CD4-positive, alpha-beta T cell (primary cell): ENCODE results near the gene CPAMD8. TPM values are rescaled to one million over a fixed set of nuclear protein-coding genes. Genes with fewer than 3 reads are reported as not detected.

ENCODE experiments used
- ATAC-seq: fragments of 200-7000 bp; cut with Tn5 transposase; one replicate; pipeline ENCODE4 v1.10.0; 2022; ENCODE audit warnings: mild to moderate bottlenecking; ENCODE audit not compliant: poor library complexity
- CTCF ChIA-PET: fragments of 350-600 bp; sonication (Branson Sonifier 250); formaldehyde crosslinking; loops from one replicate; lab custom pipeline; 2021; ENCODE audit warnings: antibody characterized with exemption, inconsistent platforms; lab: Charles Lee
- POLR2A ChIA-PET: fragments of 350-600 bp; sonication (Branson Sonifier 250); formaldehyde crosslinking; loops from one replicate; lab custom pipeline; 2021; ENCODE audit warnings: antibody characterized with exemption, inconsistent platforms; lab: Charles Lee
- DNase-seq, 14 experiments: peaks; one replicate each; pipeline ENCODE4 v3.0.0-alpha.2; 2013 to 2020; ENCODE audit warnings: mixed read lengths in 2 of 14
- H3K27ac ChIP-seq, 2 donors: one replicate each; pipeline versions ENCODE4 v1.5.1 to v1.7.0; 2013; ENCODE audit warnings: low read length in 2 of 2, low read depth in 1 of 2, mild to moderate bottlenecking in 1 of 2
- H3K27me3 ChIP-seq, 2 experiments: 1 replicate in 1 of 2; 2 replicates in 1 of 2; pipeline versions ENCODE4 v1.6.1 to v1.7.0; 2013; ENCODE audit warnings: low read length in 2 of 2, control low read depth in 1 of 2, mild to moderate bottlenecking in 1 of 2, moderate library complexity in 1 of 2; ENCODE audit not compliant: insufficient read depth in 2 of 2, control insufficient read depth in 1 of 2
- H3K36me3 ChIP-seq: one replicate; pipeline ENCODE4 v1.6.1; 2013; ENCODE audit warnings: low read length, control low read depth; ENCODE audit not compliant: insufficient read depth
- H3K4me1 ChIP-seq: one replicate; pipeline ENCODE4 v1.6.1; 2013; ENCODE audit warnings: low read length, control low read depth; ENCODE audit not compliant: insufficient read depth
- H3K4me3 ChIP-seq: one replicate; pipeline ENCODE4 v1.5.1; 2013; ENCODE audit warnings: mild to moderate bottlenecking, low read length, moderate library complexity
- H3K9me3 ChIP-seq, 2 experiments: 1 replicate in 1 of 2; 2 replicates in 1 of 2; pipeline versions ENCODE4 v1.6.1 to v1.7.0; 2013; ENCODE audit warnings: low read length in 2 of 2, mild to moderate bottlenecking in 2 of 2, control low read depth in 1 of 2, moderate library complexity in 1 of 2; ENCODE audit not compliant: control insufficient read depth in 1 of 2, insufficient read depth in 1 of 2
- H3K27ac Mint-ChIP-seq: one replicate; pipeline ENCODE4 v1.8.0; 2020; ENCODE audit warnings: mixed read lengths
- H3K27me3 Mint-ChIP-seq: one replicate; pipeline ENCODE4 v1.8.0; 2021; ENCODE audit warnings: mixed read lengths
- H3K36me3 Mint-ChIP-seq: one replicate; pipeline ENCODE4 v1.8.0; 2021; ENCODE audit warnings: low read depth, mixed read lengths
- H3K4me1 Mint-ChIP-seq: one replicate; pipeline ENCODE4 v1.8.0; 2021; ENCODE audit warnings: low read depth, mixed read lengths
- H3K4me3 Mint-ChIP-seq: one replicate; pipeline ENCODE4 v1.8.0; 2020; ENCODE audit warnings: mild to moderate bottlenecking, mixed read lengths
- H3K9me3 Mint-ChIP-seq: one replicate; pipeline ENCODE4 v1.8.0; 2020; ENCODE audit warnings: mixed read lengths
- intact Hi-C, 2 experiments: fragments of 100-400 bp; cut with DNase I in 1 of 2; cut with micrococcal nuclease in 1 of 2; formaldehyde crosslinking; loops; one replicate each; pipeline versions ENCODE4 v1.15.1 to v1.9.0; 2023 to 2025; cut with DNase I, micrococcal nuclease
- total RNA-seq, 174 experiments: library from RNA in 2 of 174; stranded (reverse) in 2 of 174; gene quantifications; one replicate each; pipeline ENCODE4 v1.2.3 and lab custom pipeline; 2021 to 2026
- TF ChIP-seq, protein P1 (sequence below): fragments of 200-600 bp; IDR thresholded peaks from one replicate; pipeline ENCODE4 v1.8.0; 2022; ENCODE audit warnings: antibody characterized with exemption, mild to moderate bottlenecking

CPAMD8 gene
- total RNA-seq, 2 experiments from 2014 or later = 0.05 to 0.34 TPM

DNA sequence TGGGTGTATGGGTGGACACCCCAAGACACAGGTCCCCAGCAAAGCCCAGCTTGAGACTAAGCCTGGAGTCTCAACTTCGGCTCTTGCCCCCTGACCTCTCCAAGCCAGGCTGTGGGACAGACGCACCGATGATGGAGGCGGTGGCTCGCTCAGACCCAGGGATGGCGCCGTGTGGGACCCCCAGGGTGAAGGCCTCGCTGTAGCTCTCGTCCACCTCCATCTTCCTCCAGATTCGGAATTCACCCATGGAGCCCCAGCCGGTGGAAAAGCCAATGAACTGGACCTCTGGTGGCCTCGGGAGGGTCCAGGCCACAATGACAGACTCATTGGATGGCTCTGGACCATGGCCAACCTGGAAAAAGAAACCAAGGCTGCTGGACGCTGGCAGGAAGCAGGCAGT, 98.7 kb downstream of the CPAMD8 start:
- peaks cover 22% of the 10 kb centered on the region for H3K27me3 Mint-ChIP-seq
- H3K4me1 ChIP-seq = no peaks in the 10 kb centered on the region
- H3K27me3 ChIP-seq = no peaks in the 10 kb centered on the region
- no peak overlapping the region for H3K27ac ChIP-seq
- H3K4me3 Mint-ChIP-seq = no peak overlapping the region
- H3K4me1 Mint-ChIP-seq = no peaks in the 10 kb centered on the region
- POLR2A ChIA-PET = no interaction called here
- H3K4me3 ChIP-seq = no peak overlapping the region
- H3K36me3 ChIP-seq = no peaks in the 10 kb centered on the region
- peaks cover 6 to 50% of the 10 kb centered on the region in 2 experiments for H3K9me3 ChIP-seq
- intact Hi-C loops = no loop called here
- H3K36me3 Mint-ChIP-seq = no peaks in the 10 kb centered on the region
- CTCF ChIA-PET = no interaction called here
- DNase-seq (no peak), ATAC-seq (no peak)
- TF ChIP-seq, protein P1, sequence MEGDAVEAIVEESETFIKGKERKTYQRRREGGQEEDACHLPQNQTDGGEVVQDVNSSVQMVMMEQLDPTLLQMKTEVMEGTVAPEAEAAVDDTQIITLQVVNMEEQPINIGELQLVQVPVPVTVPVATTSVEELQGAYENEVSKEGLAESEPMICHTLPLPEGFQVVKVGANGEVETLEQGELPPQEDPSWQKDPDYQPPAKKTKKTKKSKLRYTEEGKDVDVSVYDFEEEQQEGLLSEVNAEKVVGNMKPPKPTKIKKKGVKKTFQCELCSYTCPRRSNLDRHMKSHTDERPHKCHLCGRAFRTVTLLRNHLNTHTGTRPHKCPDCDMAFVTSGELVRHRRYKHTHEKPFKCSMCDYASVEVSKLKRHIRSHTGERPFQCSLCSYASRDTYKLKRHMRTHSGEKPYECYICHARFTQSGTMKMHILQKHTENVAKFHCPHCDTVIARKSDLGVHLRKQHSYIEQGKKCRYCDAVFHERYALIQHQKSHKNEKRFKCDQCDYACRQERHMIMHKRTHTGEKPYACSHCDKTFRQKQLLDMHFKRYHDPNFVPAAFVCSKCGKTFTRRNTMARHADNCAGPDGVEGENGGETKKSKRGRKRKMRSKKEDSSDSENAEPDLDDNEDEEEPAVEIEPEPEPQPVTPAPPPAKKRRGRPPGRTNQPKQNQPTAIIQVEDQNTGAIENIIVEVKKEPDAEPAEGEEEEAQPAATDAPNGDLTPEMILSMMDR = no peak
- no peak overlapping the region for H3K27ac Mint-ChIP-seq
- H3K9me3 Mint-ChIP-seq = peaks cover 10% of the 10 kb centered on the region

DNA sequence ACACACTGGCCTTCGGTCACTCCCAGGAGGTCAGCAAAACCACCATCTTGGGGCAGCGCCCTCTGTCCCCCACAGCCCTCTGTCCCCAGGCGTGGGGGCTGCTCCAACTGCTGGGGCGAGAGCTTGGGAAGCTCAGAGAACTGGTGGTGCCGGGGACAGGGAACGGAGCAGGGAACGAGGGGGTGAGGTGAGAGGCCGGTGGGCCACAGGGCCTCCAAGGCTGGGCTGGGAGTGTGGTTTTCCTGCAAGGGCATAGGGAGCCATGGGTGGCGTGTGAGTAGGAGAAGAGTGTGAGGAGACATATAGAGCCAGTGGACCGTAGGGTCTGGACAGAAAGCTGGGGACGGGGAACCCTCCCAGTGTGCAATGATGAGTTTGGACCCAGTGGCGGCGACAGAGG, 103.7 kb downstream of the CPAMD8 start:
- ChIA-PET CTCF (no interaction called here), POLR2A (no interaction called here)
- DNase-seq = no peak
- H3K4me3 Mint-ChIP-seq = no peak overlapping the region
- no peaks in the 10 kb centered on the region for H3K4me1 ChIP-seq
- intact Hi-C loops = no loop called here
- H3K27ac Mint-ChIP-seq = no peak overlapping the region
- no peak overlapping the region for H3K4me3 ChIP-seq
- no peaks in the 10 kb centered on the region for H3K4me1 Mint-ChIP-seq
- H3K9me3 ChIP-seq = peaks cover 6 to 29% of the 10 kb centered on the region in 2 experiments
- H3K9me3 Mint-ChIP-seq = peaks cover 8% of the 10 kb centered on the region
- no peaks in the 10 kb centered on the region for H3K27me3 ChIP-seq
- no peak for ATAC-seq
- H3K27me3 Mint-ChIP-seq = peaks cover 17% of the 10 kb centered on the region
- TF ChIP-seq, protein P1 = no peak
- no peaks in the 10 kb centered on the region for H3K36me3 Mint-ChIP-seq
- no peaks in the 10 kb centered on the region for H3K36me3 ChIP-seq
- no peak overlapping the region for H3K27ac ChIP-seq

DNA sequence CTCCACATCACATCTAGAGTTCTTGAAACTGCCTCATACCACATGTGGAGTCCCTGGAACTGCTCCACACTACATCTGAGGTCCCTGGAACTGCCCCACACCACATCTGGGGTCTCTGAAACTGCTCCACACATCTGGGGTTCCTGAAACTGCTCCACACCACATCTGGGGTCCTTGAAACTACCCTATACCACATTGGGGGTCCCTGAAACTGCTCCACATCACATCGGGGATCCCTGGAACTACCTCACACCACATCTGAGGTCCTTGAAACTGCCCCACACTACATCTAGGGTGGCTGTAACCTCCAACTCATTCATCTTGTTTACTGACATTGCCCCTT, 104.0 kb downstream of the CPAMD8 start:
- no peak overlapping the region for H3K27ac ChIP-seq
- TF ChIP-seq, protein P1 = no peak
- no peaks in the 10 kb centered on the region for H3K36me3 Mint-ChIP-seq
- CTCF ChIA-PET = no interaction called here
- H3K4me1 Mint-ChIP-seq = no peaks in the 10 kb centered on the region
- no peak overlapping the region for H3K27ac Mint-ChIP-seq
- H3K9me3 ChIP-seq = peaks cover 6 to 25% of the 10 kb centered on the region in 2 experiments
- no peak overlapping the region for H3K4me3 Mint-ChIP-seq
- no peaks in the 10 kb centered on the region for H3K27me3 ChIP-seq
- no peak overlapping the region for H3K4me3 ChIP-seq
- H3K27me3 Mint-ChIP-seq = peaks cover 17% of the 10 kb centered on the region
- POLR2A ChIA-PET = no interaction called here
- no peaks in the 10 kb centered on the region for H3K4me1 ChIP-seq
- H3K9me3 Mint-ChIP-seq = peaks cover 8% of the 10 kb centered on the region
- ATAC-seq = no peak
- DNase-seq = no peak
- intact Hi-C loops = no loop called here
- no peaks in the 10 kb centered on the region for H3K36me3 ChIP-seq
